ENCODE results near the gene HMOX2. TPM values are rescaled to one million over a fixed set of nuclear protein-coding genes. Genes with fewer than 3 reads are reported as not detected.

Gene HMOX2
- polyA plus RNA-seq, 1 donor (not counting 4 experiments of a cell fraction or from before 2014, with no cell fraction given): 167 TPM

GRCh38 chr16:4461250-4462085 lies 14.7 kb upstream of the HMOX2 start:
- no peaks in the 10 kb centered on the region for H4K20me1 ChIP-seq (ENCODE audit: control insufficient read depth, extremely low read depth, insufficient read depth, low read length)
- H3K4me3 ChIP-seq (ENCODE audit: control insufficient read depth in 2 of 3, extremely low read depth in 1 of 3, insufficient read depth in 2 of 3, low read depth in 1 of 3, low read length in 3 of 3): no peak overlapping the region
- no peak overlapping the region for H3K9ac ChIP-seq (ENCODE audit: control insufficient read depth, extremely low read depth, insufficient read depth, low read length)
- dilution Hi-C loops (cut with MboI; ENCODE audit: extremely low pct_ligation_motif_present, low sequenced_read_pairs): no loop called here
- no peak overlapping the region for H3K4me2 ChIP-seq (ENCODE audit: control insufficient read depth, extremely low read depth, insufficient read depth, low read depth, low read length)
- TF ChIP-seq, protein P1, sequence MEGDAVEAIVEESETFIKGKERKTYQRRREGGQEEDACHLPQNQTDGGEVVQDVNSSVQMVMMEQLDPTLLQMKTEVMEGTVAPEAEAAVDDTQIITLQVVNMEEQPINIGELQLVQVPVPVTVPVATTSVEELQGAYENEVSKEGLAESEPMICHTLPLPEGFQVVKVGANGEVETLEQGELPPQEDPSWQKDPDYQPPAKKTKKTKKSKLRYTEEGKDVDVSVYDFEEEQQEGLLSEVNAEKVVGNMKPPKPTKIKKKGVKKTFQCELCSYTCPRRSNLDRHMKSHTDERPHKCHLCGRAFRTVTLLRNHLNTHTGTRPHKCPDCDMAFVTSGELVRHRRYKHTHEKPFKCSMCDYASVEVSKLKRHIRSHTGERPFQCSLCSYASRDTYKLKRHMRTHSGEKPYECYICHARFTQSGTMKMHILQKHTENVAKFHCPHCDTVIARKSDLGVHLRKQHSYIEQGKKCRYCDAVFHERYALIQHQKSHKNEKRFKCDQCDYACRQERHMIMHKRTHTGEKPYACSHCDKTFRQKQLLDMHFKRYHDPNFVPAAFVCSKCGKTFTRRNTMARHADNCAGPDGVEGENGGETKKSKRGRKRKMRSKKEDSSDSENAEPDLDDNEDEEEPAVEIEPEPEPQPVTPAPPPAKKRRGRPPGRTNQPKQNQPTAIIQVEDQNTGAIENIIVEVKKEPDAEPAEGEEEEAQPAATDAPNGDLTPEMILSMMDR (optimal IDR thresholded peaks at IDR 0.05 in 1 of 3, IDR thresholded peaks at IDR 0.05 in 1 of 3, conservative IDR thresholded peaks at IDR 0.05 in 1 of 3; ENCODE audit: extremely low read depth in 1 of 3, insufficient read depth in 2 of 3, low read length in 3 of 3): no peak
- no peak for TF ChIP-seq EZH2 (IDR thresholded peaks at IDR 0.05; ENCODE audit: low read length)
- no peak for FAIRE-seq
- no peak overlapping the region for H3K27ac ChIP-seq (ENCODE audit: control insufficient read depth, insufficient read depth, low read length)
- H3K4me1 ChIP-seq (ENCODE audit: control insufficient read depth, extremely low read depth, insufficient read depth, low read length): peaks cover 17% of the 10 kb centered on the region
- H2AFZ ChIP-seq (ENCODE audit: control insufficient read depth, low read length): no peak overlapping the region
- H3K9me3 ChIP-seq (ENCODE audit: control insufficient read depth, low read depth, low read length): no peaks in the 10 kb centered on the region
- peaks cover 23 to 29% of the 10 kb centered on the region in 2 experiments for H3K36me3 ChIP-seq (ENCODE audit: control insufficient read depth in 2 of 2, extremely low read depth in 1 of 2, insufficient read depth in 2 of 2, low read length in 2 of 2)
- no peak for DNase-seq (ENCODE audit: low read depth, low spot score)
- no peaks in the 10 kb centered on the region for H3K27me3 ChIP-seq (ENCODE audit: control insufficient read depth, extremely low read depth, insufficient read depth, low read length)
- H3K79me2 ChIP-seq (ENCODE audit: control insufficient read depth, insufficient read depth, low read length): no peaks in the 10 kb centered on the region
- no peaks in the 10 kb centered on the region for H3K9me1 ChIP-seq (ENCODE audit: control insufficient read depth, extremely low read depth, insufficient read depth, low read length)

- H2AFZ ChIP-seq (ENCODE audit: control insufficient read depth, low read length): no peak overlapping the region
- no peaks in the 10 kb centered on the region for H3K27me3 ChIP-seq (ENCODE audit: control insufficient read depth, extremely low read depth, insufficient read depth, low read length)
- no peaks in the 10 kb centered on the region for H3K79me2 ChIP-seq (ENCODE audit: control insufficient read depth, insufficient read depth, low read length)
- dilution Hi-C loops (cut with MboI; ENCODE audit: extremely low pct_ligation_motif_present, low sequenced_read_pairs): no loop called here
- DNase-seq (ENCODE audit: low read depth, low spot score) (no peak), FAIRE-seq (no peak)
- peak overlapping the region in 1 of 3 experiments; percentile 19 for H3K4me3 ChIP-seq (ENCODE audit: control insufficient read depth in 2 of 3, extremely low read depth in 1 of 3, insufficient read depth in 2 of 3, low read depth in 1 of 3, low read length in 3 of 3)
- H3K4me2 ChIP-seq (ENCODE audit: control insufficient read depth, extremely low read depth, insufficient read depth, low read depth, low read length): peak overlapping the region; percentile 68
- peaks cover 17% of the 10 kb centered on the region for H3K4me1 ChIP-seq (ENCODE audit: control insufficient read depth, extremely low read depth, insufficient read depth, low read length)
- peak overlapping the region; percentile 59 for H3K27ac ChIP-seq (ENCODE audit: control insufficient read depth, insufficient read depth, low read length)
- H4K20me1 ChIP-seq (ENCODE audit: control insufficient read depth, extremely low read depth, insufficient read depth, low read length): no peaks in the 10 kb centered on the region
- no peaks in the 10 kb centered on the region for H3K9me1 ChIP-seq (ENCODE audit: control insufficient read depth, extremely low read depth, insufficient read depth, low read length)
- TF ChIP-seq EZH2 (IDR thresholded peaks at IDR 0.05; ENCODE audit: low read length): no peak
- TF ChIP-seq, protein P1 (optimal IDR thresholded peaks at IDR 0.05 in 1 of 3, IDR thresholded peaks at IDR 0.05 in 1 of 3, conservative IDR thresholded peaks at IDR 0.05 in 1 of 3; ENCODE audit: extremely low read depth in 1 of 3, insufficient read depth in 2 of 3, low read length in 3 of 3): no peak
- no peaks in the 10 kb centered on the region for H3K9me3 ChIP-seq (ENCODE audit: control insufficient read depth, low read depth, low read length)
- peak overlapping the region; percentile 33 for H3K9ac ChIP-seq (ENCODE audit: control insufficient read depth, extremely low read depth, insufficient read depth, low read length)
- peaks cover 19 to 24% of the 10 kb centered on the region in 2 experiments for H3K36me3 ChIP-seq (ENCODE audit: control insufficient read depth in 2 of 2, extremely low read depth in 1 of 2, insufficient read depth in 2 of 2, low read length in 2 of 2)
These were observed 12.6 kb upstream of the HMOX2 start for GRCh38 chr16:4463522-4464163.
